Neutrophil (primary cell): ENCODE data around the gene SPINK9.

Experiments used
- H3K27ac ChIP-seq: fragments of 200-600 bp; sonication (generic); 2 replicates; pipeline ENCODE4 v1.5.1; 2016; ENCODE audit warnings: mild to moderate bottlenecking, moderate library complexity
- H3K27me3 ChIP-seq: fragments of 200-600 bp; sonication (generic); 2 replicates; pipeline ENCODE4 v1.6.0; 2016; ENCODE audit warnings: mild to moderate bottlenecking
- H3K36me3 ChIP-seq: fragments of 200-600 bp; sonication (generic); 2 replicates; pipeline ENCODE4 v1.5.1; 2017
- H3K4me1 ChIP-seq, 2 experiments: fragments of 200-600 bp in 1 of 2; sonication (generic) in 1 of 2; 1 replicate in 1 of 2; 2 replicates in 1 of 2; pipeline versions ENCODE4 v1.5.1 to v1.6.1; 2013 to 2016; ENCODE audit warnings: low read depth in 1 of 2, low read length in 1 of 2, mild to moderate bottlenecking in 1 of 2, moderate library complexity in 1 of 2; ENCODE audit not compliant: control insufficient read depth in 1 of 2, insufficient read depth in 1 of 2
- H3K4me3 ChIP-seq, 2 experiments: fragments of 200-600 bp in 1 of 2; sonication (generic) in 1 of 2; 1 replicate in 1 of 2; 2 replicates in 1 of 2; pipeline ENCODE4 v1.5.1; 2013 to 2016; ENCODE audit warnings: low read depth in 1 of 2, low read length in 1 of 2, mild to moderate bottlenecking in 1 of 2, moderate library complexity in 1 of 2
- H3K9me3 ChIP-seq: fragments of 200-600 bp; sonication (generic); 2 replicates; pipeline ENCODE4 v1.5.1; 2016
- CTCF ChIP-seq: fragments of 200-600 bp; sonication (generic); IDR thresholded peaks from 2 replicates; pipeline ENCODE4 v1.5.1; 2016; ENCODE audit warnings: antibody characterized with exemption

SPINK9 gene

GRCh38 chr5:148333262-148333849 lies 2.0 kb upstream of the SPINK9 start:
- H3K27me3 ChIP-seq, result no peaks in the 10 kb centered on the region
- H3K27ac ChIP-seq, result no peak overlapping the region
- no peak overlapping the region for H3K4me3 ChIP-seq
- no peak for TF ChIP-seq CTCF
- no peaks in the 10 kb centered on the region for H3K4me1 ChIP-seq
- H3K36me3 ChIP-seq, result no peaks in the 10 kb centered on the region
- no peaks in the 10 kb centered on the region for H3K9me3 ChIP-seq

- Histone ChIP-seq H3K27ac (no peak overlapping the region), H3K4me1 (no peaks in the 10 kb centered on the region), H3K9me3 (no peaks in the 10 kb centered on the region), H3K27me3 (no peaks in the 10 kb centered on the region), H3K36me3 (no peaks in the 10 kb centered on the region), H3K4me3 (no peak overlapping the region)
- TF ChIP-seq CTCF, result no peak
Observed at GRCh38 chr5:148336704-148337435, 1.5 kb downstream of the SPINK9 start.

GRCh38 chr5:148342371-148343045 lies 7.1 kb downstream of the SPINK9 start:
- no peaks in the 10 kb centered on the region for H3K36me3 ChIP-seq
- no peaks in the 10 kb centered on the region for H3K9me3 ChIP-seq
- TF ChIP-seq CTCF, result no peak
- H3K27ac ChIP-seq, result no peak overlapping the region
- no peaks in the 10 kb centered on the region for H3K4me1 ChIP-seq
- no peak overlapping the region for H3K4me3 ChIP-seq
- no peaks in the 10 kb centered on the region for H3K27me3 ChIP-seq

- no peaks in the 10 kb centered on the region for H3K9me3 ChIP-seq
- H3K4me1 ChIP-seq, result no peaks in the 10 kb centered on the region
- H3K27ac ChIP-seq, result no peak overlapping the region
- TF ChIP-seq CTCF, result no peak
- H3K27me3 ChIP-seq, result no peaks in the 10 kb centered on the region
- no peaks in the 10 kb centered on the region for H3K36me3 ChIP-seq
- H3K4me3 ChIP-seq, result no peak overlapping the region
Observed at GRCh38 chr5:148343046-148343407, 7.7 kb downstream of the SPINK9 start.

- no peak for TF ChIP-seq CTCF
Observed at GRCh38 chr5:148343603-148344487, 8.5 kb downstream of the SPINK9 start.

More at GRCh38 chr5:148343603-148344487, 8.5 kb downstream of the SPINK9 start:
- no peaks in the 10 kb centered on the region for H3K36me3 ChIP-seq
- no peaks in the 10 kb centered on the region for H3K4me1 ChIP-seq
- no peaks in the 10 kb centered on the region for H3K27me3 ChIP-seq
- H3K9me3 ChIP-seq, result no peaks in the 10 kb centered on the region
- no peak overlapping the region for H3K4me3 ChIP-seq
- no peak overlapping the region for H3K27ac ChIP-seq
